ENCODE data around the gene TMEM170A. TPM values are rescaled to one million over a fixed set of nuclear protein-coding genes. Genes with fewer than 3 reads are reported as not detected.

TMEM170A gene
- 60.4 TPM for total RNA-seq

DNA sequence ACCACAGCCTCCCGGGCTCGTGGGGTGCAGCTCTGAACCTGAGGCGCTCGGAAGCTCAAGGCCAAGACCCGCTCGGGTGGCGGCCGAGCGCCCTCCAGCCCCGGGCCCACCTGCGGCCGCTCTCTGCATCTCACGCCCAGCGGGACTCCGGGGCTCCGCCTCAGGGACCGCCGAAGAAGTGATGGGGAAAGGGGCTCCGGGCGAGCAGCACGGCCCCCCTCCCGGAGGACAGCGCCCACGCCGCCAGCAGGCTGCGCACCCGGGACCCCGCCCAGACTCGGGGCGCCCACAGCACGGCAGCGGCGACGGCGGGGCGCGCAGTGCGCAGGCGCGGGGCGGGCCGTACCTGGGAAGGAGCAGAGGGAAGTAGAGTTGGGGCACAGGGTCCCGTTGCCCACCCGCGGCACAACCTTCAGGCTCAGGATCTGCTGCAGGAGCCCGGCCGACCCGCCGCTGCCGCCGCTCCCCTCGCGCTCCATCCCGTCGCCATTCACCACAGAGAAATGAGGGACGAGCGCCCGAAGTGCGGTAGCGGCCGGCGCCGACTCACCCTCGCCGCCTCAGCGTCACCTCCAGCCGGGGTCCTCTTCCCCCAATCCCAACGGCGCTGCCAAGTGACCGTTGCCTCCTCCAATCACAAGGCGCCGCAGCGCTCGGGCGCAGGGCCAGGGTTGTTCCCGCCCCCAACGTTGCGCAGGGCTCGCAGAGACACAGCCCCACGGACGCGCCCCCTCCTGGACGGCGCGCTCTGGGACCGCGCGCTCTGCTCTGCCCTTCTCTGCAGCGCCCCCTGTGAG lies at the start of gene TMEM170A:
TMEM170A (minus strand) TSS at position 568 of the 797 bp plus-strand sequence; CDS start at position 479, 89 bp downstream.

GRCh38 chr16:75495076-75495674 lies 30.7 kb upstream of the TMEM170A start, which contains the start of gene CHST6:
Gene CHST6 (minus strand): TSS chr16:75495441. CDS start chr16:75479828, 15,613 bp downstream.

GRCh38 chr16:75432828-75433731 lies 31.4 kb downstream of the TMEM170A start, which contains the start of gene CFDP1:
Gene CFDP1 (minus strand): TSS chr16:75433503. CDS start chr16:75433352, 151 bp downstream.

Other genes with a start within 250 kb of the TMEM170A start
- not detected for gene CTRB1, start 245.7 kb downstream of the TMEM170A start, total RNA-seq
- 56.5 TPM for gene BCAR1, start 213.1 kb downstream of the TMEM170A start, total RNA-seq
- 110 TPM for gene CFDP1, start 31.2 kb downstream of the TMEM170A start, total RNA-seq
- 2.7 TPM for gene CHST6, start 30.8 kb upstream of the TMEM170A start, total RNA-seq
- 1.6 TPM for gene CHST5, start 71.4 kb upstream of the TMEM170A start, total RNA-seq
- 26.7 TPM for gene TMEM231, start 91.6 kb upstream of the TMEM170A start, total RNA-seq
- gene GABARAPL2, start 101.7 kb upstream of the TMEM170A start, total RNA-seq, result 125 TPM
- 59.6 TPM for gene ADAT1, start 158.6 kb upstream of the TMEM170A start, total RNA-seq
- 97.9 TPM for gene KARS1, start 183.0 kb upstream of the TMEM170A start, total RNA-seq
- gene TERF2IP, start 183.1 kb upstream of the TMEM170A start, total RNA-seq, result 167 TPM
- not detected for gene CPHXL2, start 212.3 kb upstream of the TMEM170A start, total RNA-seq
- gene DUXB, start 236.8 kb upstream of the TMEM170A start, total RNA-seq, result not detected